ENCODE measurements around the gene ADO.

GRCh38 chr10:62805231-62806099 is 945 bp downstream of the ADO start:
- TF ChIP-seq POLR2A (IDR thresholded peaks at IDR 0.05), result no peak
- no peak for TF ChIP-seq CTCF (IDR thresholded peaks at IDR 0.05)
